Renal cortex interstitium (tissue), 15 donors: Measurements from ENCODE around the gene TGFB2. TPM values are rescaled to one million over a fixed set of nuclear protein-coding genes. Genes with fewer than 3 reads are reported as not detected.
"Not testable (repeated sequence)": the region's sequence is repeated elsewhere in the genome, so short reads cannot be mapped to it uniquely, and the experiment has no call there.

Experiments used
- DNase-seq, 11 donors: peaks; one replicate each; pipeline ENCODE4 v3.0.0-alpha.2; 2013; ENCODE audit warnings: low read depth in 9 of 11, low spot score in 4 of 11; ENCODE audit errors: extremely low read depth in 1 of 11
- long read RNA-seq, 16 experiments: transcript quantifications; one replicate each; lab custom pipeline, GENCODE V29; 2026
- polyA plus RNA-seq, 3 donors: library from polyadenylated mRNA; unstranded; fragments of 120-200 nt; gene quantifications; one replicate each; pipeline ENCODE4 v1.2.1, GENCODE V29; 2013; ENCODE audit not compliant: insufficient read length in 3 of 3

Gene TGFB2
- polyA plus RNA-seq, result 10 to 100 TPM; 13.9 to 15.5 (median 14.2) TPM
- long read RNA-seq, donor 1, partial matches to known transcripts, result 0 of 1 reads
- long read RNA-seq, donor 1, other reads (novel, unspliced or antisense), result 0 of 1 reads
- long read RNA-seq, donor 2, full-length matches to known transcripts, result 1 of 1 reads
- long read RNA-seq, donor 2, partial matches to known transcripts, result 0 of 1 reads
- long read RNA-seq, donor 2, other reads (novel, unspliced or antisense), result 0 of 1 reads
- long read RNA-seq, donor 3, full-length matches to known transcripts, result 4 of 4 reads
- long read RNA-seq, donor 3, partial matches to known transcripts, result 0 of 4 reads
- long read RNA-seq, donor 3, other reads (novel, unspliced or antisense), result 0 of 4 reads
- long read RNA-seq, donor 4, partial matches to known transcripts, result 0 of 1 reads
- long read RNA-seq, donor 4, other reads (novel, unspliced or antisense), result 0 of 1 reads
- long read RNA-seq, donor 5, result 0 reads
- long read RNA-seq, donor 6, full-length matches to known transcripts, result 3 of 3 reads
- long read RNA-seq, donor 6, partial matches to known transcripts, result 0 of 3 reads
- long read RNA-seq, donor 6, other reads (novel, unspliced or antisense), result 0 of 3 reads
- long read RNA-seq, donor 7, result 0 reads
- long read RNA-seq, donor 8, full-length matches to known transcripts, result 4 of 4 reads
- long read RNA-seq, donor 8, partial matches to known transcripts, result 0 of 4 reads
- long read RNA-seq, donor 8, other reads (novel, unspliced or antisense), result 0 of 4 reads
- long read RNA-seq, donor 9, full-length matches to known transcripts, result 4 of 4 reads
- long read RNA-seq, donor 9, partial matches to known transcripts, result 0 of 4 reads
- long read RNA-seq, donor 9, other reads (novel, unspliced or antisense), result 0 of 4 reads
- long read RNA-seq, donor 10, partial matches to known transcripts, result 0 of 1 reads
- long read RNA-seq, donor 10, other reads (novel, unspliced or antisense), result 0 of 1 reads
- long read RNA-seq, donor 11, result 0 reads
- long read RNA-seq, donor 12, full-length matches to known transcripts, result 2 of 2 reads
- long read RNA-seq, donor 12, partial matches to known transcripts, result 0 of 2 reads
- long read RNA-seq, donor 12, other reads (novel, unspliced or antisense), result 0 of 2 reads
- long read RNA-seq, donor 13, full-length matches to known transcripts, result 3 of 3 reads
- long read RNA-seq, donor 13, partial matches to known transcripts, result 0 of 3 reads
- long read RNA-seq, donor 13, other reads (novel, unspliced or antisense), result 0 of 3 reads
- long read RNA-seq, donor 14, full-length matches to known transcripts, result 4 of 4 reads
- long read RNA-seq, donor 14, partial matches to known transcripts, result 0 of 4 reads
- long read RNA-seq, donor 14, other reads (novel, unspliced or antisense), result 0 of 4 reads
- long read RNA-seq, donor 15, result 0 reads
- long read RNA-seq, donor 16, full-length matches to known transcripts, result 7 of 7 reads
- long read RNA-seq, donor 16, partial matches to known transcripts, result 0 of 7 reads
- long read RNA-seq, donor 16, other reads (novel, unspliced or antisense), result 0 of 7 reads

DNA sequence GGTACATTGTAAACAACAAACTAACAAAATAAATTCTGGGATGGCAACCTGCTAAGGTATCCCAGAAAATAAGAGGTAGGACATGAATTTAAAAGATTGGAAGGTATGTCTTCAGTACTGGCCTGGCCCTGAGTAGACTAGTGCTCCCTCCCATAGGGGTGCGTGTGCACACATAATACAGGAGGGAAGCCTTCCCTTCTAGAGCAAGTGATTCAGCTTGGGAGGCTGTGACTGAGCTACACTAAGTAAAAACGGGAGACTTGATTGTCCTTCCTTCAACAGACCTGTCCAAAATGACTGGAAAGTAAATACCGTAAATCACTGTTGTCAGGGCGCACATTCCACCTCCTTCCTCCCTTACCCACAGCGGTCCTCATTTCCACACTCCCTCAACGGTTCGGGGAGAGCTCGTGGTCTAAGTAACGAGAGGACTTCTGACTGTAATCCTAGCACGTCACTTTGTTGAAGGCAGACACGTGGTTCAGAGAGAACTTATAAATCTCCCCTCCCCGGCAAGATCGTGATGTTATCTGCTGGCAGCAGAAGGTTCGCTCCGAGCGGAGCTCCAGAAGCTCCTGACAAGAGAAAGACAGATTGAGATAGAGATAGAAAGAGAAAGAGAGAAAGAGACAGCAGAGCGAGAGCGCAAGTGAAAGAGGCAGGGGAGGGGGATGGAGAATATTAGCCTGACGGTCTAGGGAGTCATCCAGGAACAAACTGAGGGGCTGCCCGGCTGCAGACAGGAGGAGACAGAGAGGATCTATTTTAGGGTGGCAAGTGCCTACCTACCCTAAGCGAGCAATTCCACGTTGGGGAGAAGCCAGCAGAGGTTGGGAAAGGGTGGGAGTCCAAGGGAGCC, at the start of gene TGFB2:
Gene TGFB2 (plus strand): TSS at position 523 of the 859 bp plus-strand sequence. CDS start 1,366 bp downstream, outside the sequence.
- DNase-seq, result peak in 1 of 11 donors; percentile 63

DNA sequence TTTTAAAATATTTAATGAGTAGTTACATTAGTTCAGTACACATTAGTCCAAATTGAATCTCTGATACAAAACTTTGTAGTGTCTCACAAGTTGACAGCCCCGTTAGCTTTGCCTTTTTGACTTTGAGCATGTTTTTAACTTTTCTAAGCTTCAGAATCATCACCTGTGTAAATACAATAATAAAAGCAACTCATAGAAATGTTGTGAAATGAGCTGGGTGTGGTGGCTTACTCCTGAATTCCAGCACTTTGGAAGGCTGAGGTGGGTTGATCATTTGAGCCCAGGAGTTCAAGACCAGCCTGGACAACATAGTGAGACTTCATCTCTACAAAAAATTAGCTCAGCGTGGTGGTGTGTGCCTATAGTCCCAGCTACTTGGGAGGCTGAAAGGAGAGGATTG, 49.0 kb upstream of the TGFB2 start:
- DNase-seq, result no peak

DNA sequence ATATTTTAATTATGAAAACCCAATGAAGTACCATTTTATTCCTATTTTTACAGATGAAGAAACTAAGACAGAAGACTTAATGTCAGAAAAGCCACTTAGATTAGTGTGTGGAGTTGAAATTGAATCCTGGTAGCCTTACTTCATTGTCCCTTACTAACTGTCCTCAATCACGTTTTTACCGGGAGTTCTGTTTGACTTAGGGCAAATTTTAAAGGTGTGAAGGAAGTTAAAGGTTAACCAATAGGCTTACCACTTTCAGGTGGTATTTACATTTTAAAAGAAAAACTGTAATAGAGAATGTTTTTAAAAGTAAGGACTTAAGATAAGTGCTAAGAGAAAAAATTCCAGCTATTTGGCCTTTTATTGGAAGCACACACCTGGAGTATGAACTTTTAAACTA, 47.7 kb upstream of the TGFB2 start:
- no peak for DNase-seq

DNA sequence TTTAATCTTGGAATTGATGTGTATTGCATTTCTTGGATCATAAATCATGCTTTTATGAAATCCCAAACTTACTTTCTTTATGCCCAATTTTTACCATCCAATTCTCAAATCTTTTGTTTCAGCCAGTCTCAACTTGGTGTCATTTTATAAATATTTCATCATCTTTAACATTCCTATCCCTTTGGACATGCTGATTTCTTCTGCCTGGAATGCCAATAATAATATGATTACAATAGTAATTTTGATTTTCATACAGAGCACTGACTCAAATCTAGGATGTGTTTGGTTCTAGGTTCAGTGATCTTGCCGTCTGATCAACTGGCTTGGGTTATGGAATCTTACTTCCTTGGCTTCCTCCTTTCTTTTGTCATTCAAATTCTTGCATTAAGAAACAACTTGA, 47.3 kb upstream of the TGFB2 start:
- DNase-seq, result no peak

DNA sequence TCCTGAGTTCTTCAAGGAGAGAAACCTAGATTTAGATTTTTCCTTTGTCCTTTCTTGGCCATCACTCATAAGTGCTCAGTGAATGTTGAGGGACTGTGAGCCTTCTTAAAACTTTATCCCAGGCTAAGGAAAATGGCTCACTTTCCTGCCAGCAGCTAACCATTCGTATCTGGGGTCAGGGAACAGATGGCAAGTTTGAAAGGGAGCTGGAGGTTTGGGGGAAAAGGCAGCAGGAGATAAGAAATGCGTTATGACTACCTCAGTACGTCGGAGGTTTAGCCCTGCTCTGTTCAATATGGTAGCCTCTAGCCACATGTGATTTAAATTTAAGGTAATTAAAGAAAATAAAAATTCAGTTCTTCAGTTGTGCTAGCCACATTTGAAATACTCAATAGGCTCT, 46.7 kb upstream of the TGFB2 start:
- no peak for DNase-seq

DNA sequence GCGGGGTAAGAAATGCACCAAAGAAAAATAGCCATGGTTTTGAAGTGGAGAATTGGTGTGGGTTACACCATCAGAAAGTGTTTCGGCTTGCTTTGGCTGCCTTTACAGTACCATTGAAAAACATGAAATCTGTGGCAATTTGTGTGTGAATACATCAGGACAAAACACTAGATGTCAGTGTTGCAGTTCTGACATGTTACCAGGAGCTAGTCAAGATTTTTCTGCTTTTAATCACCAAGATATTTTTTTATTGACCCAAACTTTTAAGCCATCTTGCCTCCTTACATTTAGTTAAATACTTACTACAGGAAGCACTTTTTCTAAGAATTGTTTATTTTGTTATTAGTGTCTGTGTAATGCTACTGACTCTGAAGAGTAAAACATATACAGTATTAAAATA, 45.7 kb upstream of the TGFB2 start:
- peak in 6 of 11 donors; percentile 3 to 12 (median 6) for DNase-seq

DNA sequence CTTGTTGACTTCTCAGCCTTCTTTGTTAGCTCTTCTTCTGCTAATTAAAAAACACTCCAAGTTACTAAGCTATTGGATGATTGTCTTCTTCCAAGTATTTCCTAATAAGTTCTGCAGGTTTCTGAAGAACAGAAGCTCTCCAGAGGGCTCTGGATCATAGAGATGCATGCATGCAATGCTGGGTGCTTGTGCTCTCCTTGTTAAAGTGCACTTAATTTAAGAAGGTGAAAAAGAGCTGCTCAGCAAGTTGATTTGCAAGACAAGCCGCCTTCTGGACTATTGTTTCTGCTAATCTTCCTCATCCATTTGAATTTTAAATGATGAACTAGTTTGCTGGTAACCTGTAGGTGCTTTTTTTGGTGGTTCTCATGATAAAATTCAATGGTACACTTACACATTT, 43.9 kb upstream of the TGFB2 start:
- DNase-seq, result no peak

DNA sequence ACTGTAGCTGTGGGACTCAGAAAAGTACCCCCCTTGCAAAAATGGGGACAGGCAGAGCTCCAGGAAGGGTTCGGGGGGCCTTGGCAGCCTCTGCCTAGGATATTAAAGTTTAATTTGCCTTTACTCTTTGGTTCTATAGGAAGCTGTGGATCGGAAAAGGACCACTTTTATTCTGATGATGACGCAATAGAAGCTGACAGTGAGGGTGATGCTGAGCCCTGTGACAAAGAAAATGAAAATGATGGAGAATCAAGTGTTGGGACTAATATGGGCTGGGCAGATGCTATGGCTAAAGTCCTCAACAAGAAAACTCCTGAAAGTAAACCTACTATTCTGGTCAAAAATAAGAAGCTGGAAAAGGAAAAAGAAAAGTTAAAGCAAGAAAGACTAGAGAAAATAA, 43.0 kb upstream of the TGFB2 start:
- no peak for DNase-seq

DNA sequence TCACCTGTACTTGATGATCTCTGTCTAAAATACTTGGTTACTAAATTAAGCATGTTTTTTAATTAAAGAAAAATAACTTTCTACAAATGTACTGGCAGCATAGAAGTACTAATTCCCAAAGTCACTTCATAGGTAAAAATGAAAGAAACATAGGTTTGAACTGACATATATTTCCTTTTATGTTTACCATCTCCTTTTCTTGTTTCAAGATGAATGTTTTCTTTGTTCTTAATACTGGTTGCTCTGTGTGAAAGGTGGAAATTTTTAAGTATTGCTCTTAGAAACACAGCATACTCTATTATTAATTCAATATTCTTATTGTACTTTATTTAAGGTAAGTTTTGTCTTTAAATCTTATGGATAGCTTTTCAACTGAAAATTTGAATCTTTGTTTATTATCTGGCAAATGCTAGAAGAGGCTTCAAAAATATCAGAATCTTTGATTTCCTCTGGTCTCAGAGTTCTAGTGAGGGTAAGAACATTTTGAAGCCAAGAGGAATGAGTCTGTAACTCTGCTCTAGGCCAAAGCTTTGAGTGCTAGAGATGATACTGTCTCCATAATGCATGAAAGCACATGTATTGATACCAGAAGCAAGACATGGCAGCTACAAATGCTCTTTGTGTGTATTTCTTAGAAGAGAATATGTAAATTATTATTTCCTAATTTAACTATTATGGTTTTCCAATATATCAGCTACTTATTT, 41.8 kb upstream of the TGFB2 start:
- no peak for DNase-seq

DNA sequence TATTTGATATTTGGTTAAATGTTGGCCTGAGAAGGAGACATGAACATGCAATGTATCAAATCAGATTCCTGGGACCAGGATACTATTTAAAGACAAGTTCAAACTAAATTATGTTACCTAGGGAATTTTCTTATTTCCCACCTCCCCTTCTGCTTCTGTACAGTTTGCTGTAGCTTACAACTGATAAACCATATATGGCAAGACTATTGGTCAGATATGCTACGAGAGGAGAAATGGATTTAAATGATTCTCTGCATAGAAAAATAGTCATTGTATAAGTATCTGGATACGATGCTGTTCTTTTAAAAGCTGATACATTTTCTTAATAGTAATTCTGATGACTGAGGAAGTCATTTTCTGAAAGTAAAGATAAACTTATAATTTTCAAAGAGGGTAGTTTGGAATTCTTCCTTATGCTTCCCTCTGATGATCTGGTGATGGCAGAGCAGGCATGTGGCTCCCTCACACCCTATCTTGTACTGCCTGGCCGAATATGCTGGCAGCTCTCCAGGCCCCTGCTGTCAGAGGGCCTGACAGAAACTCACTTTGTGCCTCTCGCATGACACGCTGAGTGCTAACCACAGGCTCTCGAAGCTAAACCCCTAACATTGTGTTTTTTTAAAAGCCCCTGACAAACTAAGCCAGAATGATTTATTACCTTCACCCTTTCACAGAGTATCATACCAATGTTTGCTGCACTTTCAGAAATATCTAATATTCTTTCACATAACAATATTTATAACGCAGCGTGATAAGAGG, 40.7 kb upstream of the TGFB2 start:
- no peak for DNase-seq

DNA sequence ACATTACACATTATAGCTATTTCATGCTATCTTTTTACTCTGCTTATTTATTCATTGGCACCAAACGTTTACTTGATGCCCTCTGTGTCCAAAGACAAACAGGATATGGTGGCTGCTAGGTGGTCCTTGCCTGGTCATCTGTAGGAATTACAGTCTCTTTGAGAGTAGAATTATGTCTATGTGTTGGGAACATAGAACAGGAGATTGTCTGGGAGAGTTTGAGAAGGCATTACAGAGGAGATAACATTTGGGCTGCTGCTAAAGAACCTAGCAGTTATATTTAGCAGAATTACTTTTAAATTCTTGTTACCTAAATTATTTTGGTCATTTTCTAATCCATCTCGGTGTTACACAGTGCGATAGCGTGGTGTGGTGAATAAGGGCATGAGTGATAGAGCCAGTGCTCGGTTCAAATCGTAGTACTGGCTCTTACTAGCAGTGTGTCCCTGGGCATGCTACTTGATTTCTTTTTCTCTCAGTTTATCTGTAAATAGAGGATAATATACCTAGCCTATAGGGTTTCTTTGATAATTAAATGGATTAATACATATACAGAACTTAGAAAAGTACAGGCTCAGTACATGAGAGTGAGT, 39.6 kb upstream of the TGFB2 start:
- DNase-seq, result no peak

DNA sequence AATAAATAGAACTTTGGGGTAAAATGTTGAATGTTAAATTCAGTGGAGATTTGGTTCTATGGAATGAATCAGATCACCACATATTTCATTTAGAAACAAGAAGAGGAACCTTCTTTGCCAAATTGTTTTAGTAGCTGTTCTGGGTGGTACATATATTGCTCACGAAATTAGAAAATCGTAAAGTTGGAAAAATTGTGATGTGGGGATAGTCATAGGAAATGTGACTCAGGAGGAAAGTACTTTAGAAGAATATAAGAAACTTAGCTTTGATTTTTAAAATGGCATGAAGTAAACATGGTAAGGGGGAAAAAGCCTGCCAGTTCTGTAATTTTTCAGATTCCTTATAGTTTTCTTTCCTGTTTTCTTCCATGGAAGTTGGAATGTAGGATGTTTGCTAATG, 32.6 kb upstream of the TGFB2 start:
- no peak for DNase-seq

DNA sequence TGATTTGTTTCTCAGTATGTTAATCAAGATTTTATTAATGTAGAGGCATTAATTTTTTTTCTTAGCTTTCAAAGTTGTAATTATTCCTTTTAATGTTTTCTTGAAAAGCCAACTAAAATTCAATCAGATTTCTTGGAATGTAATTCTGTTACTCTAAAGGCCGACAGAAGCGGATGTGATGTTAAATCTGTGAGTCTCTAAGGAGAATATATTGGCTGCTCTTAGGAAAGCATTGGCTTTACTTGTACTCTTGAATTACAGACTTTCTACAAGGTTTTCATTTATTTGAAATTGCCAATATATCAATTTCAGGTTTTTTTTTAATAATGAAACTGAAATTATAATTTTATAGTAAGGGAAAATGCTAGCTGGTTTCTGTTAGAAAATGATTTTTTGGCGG, 30.8 kb upstream of the TGFB2 start:
- no peak for DNase-seq

DNA sequence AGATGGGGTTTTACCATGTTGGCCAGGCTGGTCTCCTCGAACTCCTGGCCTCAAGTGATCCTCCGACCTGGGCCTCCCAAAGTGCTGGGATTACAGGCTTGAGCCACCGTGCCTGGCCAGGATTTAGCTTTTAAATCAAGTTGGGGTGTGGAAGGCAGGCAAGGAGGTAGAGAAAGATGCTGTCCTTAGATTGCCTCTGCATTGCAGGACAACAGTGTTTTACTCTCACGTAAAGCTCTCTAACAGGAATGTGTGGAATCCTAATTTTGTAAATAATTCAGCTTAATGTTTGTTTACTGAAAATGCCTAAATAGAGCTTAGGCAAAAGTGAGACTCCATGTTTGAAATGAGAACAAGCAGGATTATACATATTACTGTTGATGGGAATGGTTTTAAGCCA, 29.5 kb upstream of the TGFB2 start:
- DNase-seq, result no peak

DNA sequence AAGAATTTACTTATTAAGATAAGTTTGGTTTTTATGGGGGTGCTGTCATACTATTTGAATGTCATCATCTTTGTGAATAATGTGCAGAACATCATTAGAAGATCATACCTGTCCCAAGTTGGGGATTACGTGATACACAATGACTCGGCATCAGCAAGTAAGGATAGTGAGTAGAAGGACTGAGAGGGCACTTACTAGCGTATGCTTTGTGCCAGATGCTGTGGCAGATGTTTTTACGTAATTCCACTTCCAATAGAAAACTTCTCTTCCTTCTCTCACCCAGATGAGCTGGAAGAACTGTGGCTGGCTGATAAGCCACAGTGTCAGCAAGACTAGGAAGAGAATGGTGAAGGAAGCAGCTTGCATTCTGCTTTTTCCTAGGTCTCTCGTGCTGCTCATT, 28.1 kb upstream of the TGFB2 start:
- DNase-seq, result no peak

DNA sequence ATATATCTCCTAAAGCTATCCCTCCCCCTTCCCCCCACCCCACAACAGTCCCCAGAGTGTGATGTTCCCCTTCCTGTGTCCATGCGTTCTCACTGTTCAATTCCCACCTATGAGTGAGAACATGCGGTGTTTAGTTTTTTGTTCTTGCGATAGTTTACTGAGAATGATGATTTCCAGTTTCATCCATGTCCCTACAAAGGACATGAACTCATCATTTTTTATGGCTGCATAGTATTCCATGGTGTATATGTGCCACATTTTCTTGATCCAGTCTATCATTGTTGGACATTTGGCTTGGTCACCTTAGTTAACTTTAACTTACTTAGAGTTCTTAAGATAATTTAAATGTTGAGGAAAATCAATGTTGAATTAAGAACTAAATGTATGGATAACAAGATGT, 25.0 kb upstream of the TGFB2 start:
- not testable (repeated sequence) for DNase-seq
